VCaP (cell line): ENCODE results near the gene RNF13.
A peak's percentile ranks its signal among the peaks of the same experiment; 100 is the strongest.

ENCODE experiments used
- H3K27ac ChIP-seq: fragments of 450-650 bp; 2 replicates; pipeline ENCODE4 v1.5.1; 2017
- TF ChIP-seq, protein P1 (sequence below): fragments of 450-650 bp; conservative IDR thresholded peaks from 2 replicates; pipeline ENCODE4 v1.5.1; 2017; ENCODE audit warnings: mild to moderate bottlenecking, moderate library complexity

The RNF13 gene

DNA sequence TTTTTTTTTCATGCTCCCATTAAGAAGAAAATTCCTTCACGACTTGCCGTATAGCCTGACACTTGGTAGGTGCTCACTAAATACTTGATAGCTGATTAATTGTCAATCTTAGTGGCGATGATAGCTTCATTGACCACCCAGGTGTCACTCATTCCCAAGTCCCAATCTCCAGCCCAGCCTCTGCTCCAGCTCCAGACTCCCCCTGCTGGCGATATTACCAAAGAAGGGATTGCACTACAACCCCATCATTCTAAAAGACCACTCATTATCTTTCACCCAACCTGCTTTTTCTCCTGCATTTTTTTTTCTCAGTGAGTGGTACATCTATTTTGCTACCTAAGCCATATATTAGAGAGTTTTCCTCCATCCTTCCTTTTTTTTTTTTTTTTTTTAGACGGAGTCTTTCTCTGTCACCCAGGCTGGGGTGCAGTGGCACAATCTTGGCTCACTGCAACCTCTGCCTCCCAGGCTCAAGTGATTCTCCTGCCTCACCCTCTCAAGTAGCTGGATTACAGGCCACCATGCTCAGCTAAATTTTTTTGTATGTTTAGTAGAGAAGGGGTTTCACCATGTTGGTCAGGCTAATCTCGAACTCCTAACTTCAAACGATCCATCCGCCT is 41.3 kb upstream of the RNF13 start:
- TF ChIP-seq, protein P1, sequence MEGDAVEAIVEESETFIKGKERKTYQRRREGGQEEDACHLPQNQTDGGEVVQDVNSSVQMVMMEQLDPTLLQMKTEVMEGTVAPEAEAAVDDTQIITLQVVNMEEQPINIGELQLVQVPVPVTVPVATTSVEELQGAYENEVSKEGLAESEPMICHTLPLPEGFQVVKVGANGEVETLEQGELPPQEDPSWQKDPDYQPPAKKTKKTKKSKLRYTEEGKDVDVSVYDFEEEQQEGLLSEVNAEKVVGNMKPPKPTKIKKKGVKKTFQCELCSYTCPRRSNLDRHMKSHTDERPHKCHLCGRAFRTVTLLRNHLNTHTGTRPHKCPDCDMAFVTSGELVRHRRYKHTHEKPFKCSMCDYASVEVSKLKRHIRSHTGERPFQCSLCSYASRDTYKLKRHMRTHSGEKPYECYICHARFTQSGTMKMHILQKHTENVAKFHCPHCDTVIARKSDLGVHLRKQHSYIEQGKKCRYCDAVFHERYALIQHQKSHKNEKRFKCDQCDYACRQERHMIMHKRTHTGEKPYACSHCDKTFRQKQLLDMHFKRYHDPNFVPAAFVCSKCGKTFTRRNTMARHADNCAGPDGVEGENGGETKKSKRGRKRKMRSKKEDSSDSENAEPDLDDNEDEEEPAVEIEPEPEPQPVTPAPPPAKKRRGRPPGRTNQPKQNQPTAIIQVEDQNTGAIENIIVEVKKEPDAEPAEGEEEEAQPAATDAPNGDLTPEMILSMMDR: peak; percentile 77
- H3K27ac ChIP-seq: no peak overlapping the region

DNA sequence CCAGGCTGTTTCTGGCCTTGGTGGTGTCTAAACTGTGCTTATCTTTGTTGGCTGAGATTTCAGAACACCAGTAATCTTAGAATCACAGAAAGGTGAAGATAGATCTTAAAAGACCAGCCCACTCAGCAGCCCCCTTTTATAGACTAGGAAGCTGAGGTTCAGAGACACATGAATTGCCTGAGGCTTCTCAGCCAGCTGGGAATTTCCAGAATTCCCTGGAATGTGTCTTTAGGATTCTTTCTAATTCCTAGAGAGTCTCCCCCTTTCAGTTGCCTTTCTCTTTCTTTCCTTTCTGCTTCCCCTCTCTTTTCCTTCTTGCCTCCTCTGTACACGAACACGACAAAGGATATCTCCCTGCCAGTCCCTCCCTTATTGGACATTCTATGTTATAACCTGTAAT is 40.2 kb upstream of the RNF13 start:
- TF ChIP-seq, protein P1: no peak
- H3K27ac ChIP-seq: no peak overlapping the region

DNA sequence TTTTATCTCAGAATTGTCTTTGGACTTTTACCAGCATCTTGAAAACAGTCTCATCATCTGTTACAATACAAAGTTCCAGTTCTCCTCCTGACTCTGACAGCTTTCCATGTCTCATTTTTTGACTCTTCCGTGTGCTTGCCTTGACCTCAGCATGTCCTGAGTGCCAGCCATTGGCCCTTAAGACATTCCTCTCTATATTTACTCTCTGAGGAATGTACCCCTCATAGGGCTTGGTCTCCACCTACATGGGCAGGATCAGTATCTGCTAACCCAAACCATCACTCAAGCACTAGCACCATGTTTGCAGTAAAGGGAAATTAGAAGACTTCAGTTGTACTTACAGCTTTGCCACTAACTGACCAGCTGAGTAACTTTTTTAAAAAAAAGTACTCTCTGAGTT is 36.8 kb upstream of the RNF13 start:
- H3K27ac ChIP-seq: no peak overlapping the region
- TF ChIP-seq, protein P1: no peak

DNA sequence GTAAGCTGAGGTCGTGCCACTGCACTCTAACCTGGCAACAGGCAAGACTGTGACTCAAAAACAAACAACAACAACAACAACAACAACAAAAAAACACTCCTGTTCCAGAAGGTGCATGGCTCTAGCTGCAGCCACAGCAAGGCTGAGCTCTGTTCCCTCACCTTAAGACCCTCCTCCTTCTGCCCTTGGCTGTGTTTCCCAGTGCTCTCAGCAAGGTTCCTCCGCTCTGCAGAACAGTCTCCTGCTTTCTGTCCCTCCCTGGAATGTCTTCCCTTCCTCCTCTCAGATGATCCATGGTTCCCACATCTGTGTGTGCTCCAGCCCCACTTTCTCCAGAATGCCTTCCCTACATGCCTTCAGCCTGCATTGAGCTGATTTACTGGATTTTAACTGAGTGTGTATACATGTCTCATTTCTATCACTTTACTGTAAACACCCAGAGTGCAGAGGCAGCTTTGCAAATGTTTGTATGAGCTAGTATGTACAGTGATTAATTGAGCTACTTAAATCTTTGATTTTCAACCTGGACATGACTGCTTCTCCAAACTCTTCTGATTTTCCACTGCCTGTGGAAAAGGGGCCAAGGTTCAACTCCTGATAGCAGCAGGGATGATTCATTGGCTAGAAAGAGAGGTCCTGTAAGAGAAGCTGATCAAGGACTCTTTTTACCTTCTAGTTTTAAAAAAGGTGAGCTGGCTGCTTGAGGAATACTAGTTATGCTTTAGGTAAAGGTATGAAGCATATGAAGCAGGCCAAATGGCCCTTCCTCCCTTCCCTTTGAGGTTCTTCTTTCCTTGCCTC is 35.4 kb upstream of the RNF13 start:
- TF ChIP-seq, protein P1: no peak

DNA sequence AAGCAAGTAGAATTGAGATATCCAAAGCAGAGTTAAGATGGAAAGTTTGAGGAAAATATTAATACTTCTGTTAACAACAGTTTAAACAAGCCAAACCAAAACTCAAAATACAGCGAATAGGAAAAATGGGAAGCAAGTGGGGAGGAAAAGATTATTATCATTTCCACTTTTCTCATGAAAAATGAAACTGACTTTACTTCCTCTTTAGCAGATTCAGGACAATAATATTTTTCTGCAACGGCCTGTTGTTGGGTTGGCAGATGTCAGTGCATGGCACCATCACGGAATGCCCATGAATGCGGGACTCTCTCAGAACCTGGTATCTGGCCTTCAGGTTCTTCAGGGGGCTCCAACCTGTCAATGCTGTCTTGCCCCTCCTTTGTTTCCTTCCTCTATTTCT is 31.8 kb upstream of the RNF13 start:
- TF ChIP-seq, protein P1: no peak
- H3K27ac ChIP-seq: no peak overlapping the region

More for the DNA sequence above, 35.4 kb upstream of the RNF13 start:
- no peak overlapping the region for H3K27ac ChIP-seq

DNA sequence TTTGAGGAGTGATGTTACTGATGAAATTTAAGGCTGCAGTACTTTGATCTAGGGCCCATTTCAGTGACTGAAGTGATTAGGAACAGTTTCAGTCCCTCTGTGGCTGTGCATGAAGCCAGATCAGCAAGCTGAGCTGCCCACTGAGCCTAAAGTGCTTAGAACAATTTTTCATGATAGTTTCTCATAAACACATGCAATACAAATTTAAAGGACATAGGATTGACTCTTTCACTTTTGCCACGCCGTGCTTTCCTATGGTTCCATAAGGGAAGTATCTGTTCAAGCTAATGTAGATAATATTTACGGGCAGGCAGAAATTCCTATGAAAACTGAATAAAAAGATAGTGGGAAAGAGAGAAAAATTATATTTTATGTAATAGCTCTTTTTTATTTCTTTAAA is 31.3 kb upstream of the RNF13 start:
- no peak overlapping the region for H3K27ac ChIP-seq
- TF ChIP-seq, protein P1: no peak

DNA sequence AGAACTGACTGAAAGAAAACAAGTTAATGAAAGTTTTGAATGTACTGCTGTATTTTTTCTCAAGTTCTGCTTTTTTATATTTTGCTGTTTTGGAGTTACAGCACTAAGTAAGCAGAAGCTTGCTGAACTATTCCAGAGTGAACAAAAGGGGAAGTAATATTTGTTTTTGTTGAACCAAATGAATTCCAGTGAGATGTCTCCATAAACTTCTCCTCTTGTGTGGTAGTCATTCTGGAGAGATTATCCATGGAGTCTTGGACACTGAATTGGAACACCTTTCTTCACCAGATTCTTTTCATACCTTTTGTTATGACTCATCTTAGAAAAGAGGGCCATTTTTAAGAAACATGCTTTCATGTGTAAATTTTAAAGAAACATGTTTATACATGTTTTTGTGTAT is 29.4 kb upstream of the RNF13 start:
- TF ChIP-seq, protein P1: no peak
- no peak overlapping the region for H3K27ac ChIP-seq
